Renal cortical epithelial cell (primary cell): Measurements from ENCODE around the gene EID3. TPM values are rescaled to one million over a fixed set of nuclear protein-coding genes. Genes with fewer than 3 reads are reported as not detected.
"Not testable (repeated sequence)": the region's sequence is repeated elsewhere in the genome, so short reads cannot be mapped to it uniquely, and the experiment has no call there.

Source experiments
- DNase-seq: peaks from one replicate; pipeline ENCODE4 v3.0.0-alpha.2; 2011; ENCODE audit warnings: low read depth
- total RNA-seq: library from RNA; depleted of rRNA; stranded (reverse); fragments of >200 nt; gene quantifications from 2 replicates; pipeline ENCODE4 v1.2.3, GENCODE V29; 2014

Gene EID3
- total RNA-seq, 1 donor from 2014 or later = 8.5 TPM

GRCh38 chr12:104313568-104314241 is 10.2 kb downstream of the EID3 start:
- no peak for DNase-seq

- DNase-seq = no peak
Observed at GRCh38 chr12:104314242-104314614, 10.7 kb downstream of the EID3 start.

GRCh38 chr12:104315326-104316224 is 12.0 kb downstream of the EID3 start:
- no peak for DNase-seq

GRCh38 chr12:104316936-104317335 is 13.4 kb downstream of the EID3 start:
- DNase-seq = no peak

- no peak for DNase-seq
Observed at GRCh38 chr12:104317538-104318210, 14.1 kb downstream of the EID3 start.

GRCh38 chr12:104319028-104319427 is 15.5 kb downstream of the EID3 start:
- DNase-seq = no peak

- DNase-seq = no peak
Observed at GRCh38 chr12:104319918-104320626, 16.5 kb downstream of the EID3 start.

GRCh38 chr12:104320627-104321024 is 17.1 kb downstream of the EID3 start:
- no peak for DNase-seq

- no peak for DNase-seq
Observed at GRCh38 chr12:104321949-104322348, 18.4 kb downstream of the EID3 start.

- DNase-seq = not testable (repeated sequence)
Observed at GRCh38 chr12:104322533-104322932, 19.0 kb downstream of the EID3 start.

GRCh38 chr12:104323899-104324298 is 20.4 kb downstream of the EID3 start:
- DNase-seq = no peak

- DNase-seq = not testable (repeated sequence)
Observed at GRCh38 chr12:104328278-104328677, 24.7 kb downstream of the EID3 start.

- no peak for DNase-seq
Observed at GRCh38 chr12:104328790-104329189, 25.3 kb downstream of the EID3 start.

GRCh38 chr12:104329707-104330532 is 26.4 kb downstream of the EID3 start:
- DNase-seq = no peak

GRCh38 chr12:104331376-104331775 is 27.8 kb downstream of the EID3 start:
- no peak for DNase-seq

GRCh38 chr12:104332273-104332672 is 28.7 kb downstream of the EID3 start:
- DNase-seq = not testable (repeated sequence)

- no peak for DNase-seq
Observed at GRCh38 chr12:104333692-104334255, 30.2 kb downstream of the EID3 start.

GRCh38 chr12:104334581-104334980 is 31.0 kb downstream of the EID3 start:
- no peak for DNase-seq

GRCh38 chr12:104336115-104336514 is 32.6 kb downstream of the EID3 start:
- no peak for DNase-seq

- no peak for DNase-seq
Observed at GRCh38 chr12:104337030-104337558, 33.6 kb downstream of the EID3 start.
